Urothelium cell line (cell line): Measurements from ENCODE around the gene ANKRD34A.
"Not testable (repeated sequence)": the region's sequence is repeated elsewhere in the genome, so short reads cannot be mapped to it uniquely, and the experiment has no call there.

Experiments
- DNase-seq: peaks from one replicate; pipeline ENCODE4 v3.0.0; 2011; ENCODE audit warnings: low spot score, mixed read lengths
- FAIRE-seq: peaks from 2 replicates; lab custom pipeline; 2011; peaks lifted over from hg19 to GRCh38; lab: Jason Lieb, UNC

ANKRD34A gene

GRCh38 chr1:145951526-145951925 lies 12.8 kb downstream of the ANKRD34A start:
- no peak for DNase-seq
- no peak for FAIRE-seq

GRCh38 chr1:145949219-145949618 lies 15.2 kb downstream of the ANKRD34A start:
- DNase-seq (no peak), FAIRE-seq (no peak)

GRCh38 chr1:145947551-145947950 lies 16.8 kb downstream of the ANKRD34A start:
- FAIRE-seq, result no peak
- no peak for DNase-seq

- no peak for FAIRE-seq
- no peak for DNase-seq
Observed at GRCh38 chr1:145946477-145946986, 17.8 kb downstream of the ANKRD34A start.

- no peak for DNase-seq
- no peak for FAIRE-seq
Observed at GRCh38 chr1:145944532-145944931, 19.8 kb downstream of the ANKRD34A start.

- no peak for DNase-seq
- FAIRE-seq, result no peak
Observed at GRCh38 chr1:145942871-145943270, 21.5 kb downstream of the ANKRD34A start.

- DNase-seq (no peak), FAIRE-seq (no peak)
Observed at GRCh38 chr1:145942405-145942804, 22.0 kb downstream of the ANKRD34A start.

- no peak for FAIRE-seq
- no peak for DNase-seq
Observed at GRCh38 chr1:145937436-145937835, 26.9 kb downstream of the ANKRD34A start.

- FAIRE-seq (no peak), DNase-seq (no peak)
Observed at GRCh38 chr1:145936247-145936646, 28.1 kb downstream of the ANKRD34A start.

- DNase-seq (no peak), FAIRE-seq (no peak)
Observed at GRCh38 chr1:145935708-145936107, 28.7 kb downstream of the ANKRD34A start.

- not testable (repeated sequence) for DNase-seq, FAIRE-seq
Observed at GRCh38 chr1:145932522-145933009, 31.8 kb downstream of the ANKRD34A start.

GRCh38 chr1:145927916-145928643 lies 36.3 kb downstream of the ANKRD34A start:
- no peak for FAIRE-seq
- no peak for DNase-seq

GRCh38 chr1:145927063-145927886 lies 37.1 kb downstream of the ANKRD34A start, which contains the start of gene RBM8A:
RBM8A (minus strand) TSS chr1:145927484; CDS start chr1:145927426, 58 bp downstream.
- DNase-seq (peak; percentile 93), FAIRE-seq (peak; percentile 17)

- FAIRE-seq, result no peak
- DNase-seq, result no peak
Observed at GRCh38 chr1:145926686-145927062, 37.7 kb downstream of the ANKRD34A start.

- FAIRE-seq (no peak), DNase-seq (no peak)
Observed at GRCh38 chr1:145922266-145922665, 42.1 kb downstream of the ANKRD34A start.

- not testable (repeated sequence) for DNase-seq, FAIRE-seq
Observed at GRCh38 chr1:145920297-145920696, 44.1 kb downstream of the ANKRD34A start.

GRCh38 chr1:145918992-145919939 lies 45.1 kb downstream of the ANKRD34A start:
- DNase-seq (peak; percentile 25), FAIRE-seq (no peak)

GRCh38 chr1:145918144-145918991 lies 46.0 kb downstream of the ANKRD34A start, which contains the start of gene PEX11B:
PEX11B (minus strand) TSS chr1:145918717; CDS start chr1:145918688, 29 bp downstream.
- FAIRE-seq, result no peak
- peak; percentile 89 for DNase-seq

- DNase-seq (no peak), FAIRE-seq (no peak)
Observed at GRCh38 chr1:145917595-145917994, 46.8 kb downstream of the ANKRD34A start.
